Panc1 (cell line): Measurements from ENCODE around the gene CREB3L1.

Experiments used
- POLR2AphosphoS5 ChIP-seq: IDR thresholded peaks from 2 replicates; pipeline ENCODE4 v1.6.1; 2012; ENCODE audit warnings: mild to moderate bottlenecking, low read depth, low read length, moderate library complexity
- TCF7L2 ChIP-seq: IDR thresholded peaks from 2 replicates; pipeline ENCODE4 v1.6.1; 2011; ENCODE audit warnings: mild to moderate bottlenecking, low read depth, low read length, inconsistent platforms
- TF ChIP-seq, protein P1 (sequence below): fragments of 450-650 bp; IDR thresholded peaks from 2 replicates; pipeline ENCODE4 v1.5.1; 2017; ENCODE audit warnings: mild to moderate bottlenecking

- TF ChIP-seq, protein P1, sequence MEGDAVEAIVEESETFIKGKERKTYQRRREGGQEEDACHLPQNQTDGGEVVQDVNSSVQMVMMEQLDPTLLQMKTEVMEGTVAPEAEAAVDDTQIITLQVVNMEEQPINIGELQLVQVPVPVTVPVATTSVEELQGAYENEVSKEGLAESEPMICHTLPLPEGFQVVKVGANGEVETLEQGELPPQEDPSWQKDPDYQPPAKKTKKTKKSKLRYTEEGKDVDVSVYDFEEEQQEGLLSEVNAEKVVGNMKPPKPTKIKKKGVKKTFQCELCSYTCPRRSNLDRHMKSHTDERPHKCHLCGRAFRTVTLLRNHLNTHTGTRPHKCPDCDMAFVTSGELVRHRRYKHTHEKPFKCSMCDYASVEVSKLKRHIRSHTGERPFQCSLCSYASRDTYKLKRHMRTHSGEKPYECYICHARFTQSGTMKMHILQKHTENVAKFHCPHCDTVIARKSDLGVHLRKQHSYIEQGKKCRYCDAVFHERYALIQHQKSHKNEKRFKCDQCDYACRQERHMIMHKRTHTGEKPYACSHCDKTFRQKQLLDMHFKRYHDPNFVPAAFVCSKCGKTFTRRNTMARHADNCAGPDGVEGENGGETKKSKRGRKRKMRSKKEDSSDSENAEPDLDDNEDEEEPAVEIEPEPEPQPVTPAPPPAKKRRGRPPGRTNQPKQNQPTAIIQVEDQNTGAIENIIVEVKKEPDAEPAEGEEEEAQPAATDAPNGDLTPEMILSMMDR = no peak
- TF ChIP-seq POLR2AphosphoS5 = no peak
- no peak for TF ChIP-seq TCF7L2
Measured at GRCh38 chr11:46345881-46346484, 68.5 kb downstream of the CREB3L1 start.
